Endothelial cell of umbilical vein (primary cell): ENCODE data around the gene KLC3. TPM values are rescaled to one million over a fixed set of nuclear protein-coding genes. Genes with fewer than 3 reads are reported as not detected.
A peak's percentile ranks its signal among the peaks of the same experiment; 100 is the strongest.

Experiments
- BruUV-seq: library from RNA; stranded (reverse); fragments of 400-500 nt; replicated peaks from 2 replicates; lab custom pipeline; 2021; lab: Mats Ljungman, UMichigan
- CTCF ChIA-PET: fragments of 300-600, 350-600 bp; sonication (Branson Sonifier 250); formaldehyde crosslinking; loops from one replicate; lab custom pipeline; 2021; ENCODE audit warnings: antibody characterized with exemption, inconsistent platforms; lab: Charles Lee
- POLR2A ChIA-PET: fragments of 300-600, 350-600 bp; sonication (Branson Sonifier 250); formaldehyde crosslinking; loops from one replicate; lab custom pipeline; 2021; ENCODE audit warnings: antibody characterized with exemption, inconsistent platforms; lab: Charles Lee
- DNase-seq: peaks from one replicate; pipeline ENCODE4 v3.0.0-alpha.2; 2011; ENCODE audit warnings: low read depth, low spot score
- FAIRE-seq: peaks from 2 replicates; lab custom pipeline; 2011; peaks lifted over from hg19 to GRCh38; lab: Jason Lieb, UNC
- H2AFZ ChIP-seq: 2 replicates; pipeline ENCODE4 v1.6.0; 2012; ENCODE audit warnings: low read depth, low read length, control low read depth, inconsistent platforms
- H3K27ac ChIP-seq: 2 replicates; pipeline ENCODE4 v1.5.1; 2011; ENCODE audit warnings: low read depth, mild to moderate bottlenecking, control low read depth, low read length, moderate library complexity; ENCODE audit not compliant: insufficient read depth
- H3K27me3 ChIP-seq, 2 experiments: 2 replicates each; pipeline versions ENCODE4 v1.6.0 to v1.6.1; 2011; ENCODE audit warnings: low read length in 2 of 2, mixed read lengths in 1 of 2; ENCODE audit not compliant: control insufficient read depth in 2 of 2, insufficient read depth in 2 of 2
- H3K36me3 ChIP-seq, 2 experiments: 2 replicates in 1 of 2; 3 replicates in 1 of 2; pipeline ENCODE4 v1.5.1; 2011; ENCODE audit warnings: low read length in 2 of 2, mild to moderate bottlenecking in 1 of 2, moderate library complexity in 1 of 2; ENCODE audit not compliant: control insufficient read depth in 2 of 2, insufficient read depth in 2 of 2; ENCODE audit errors: extremely low read depth in 1 of 2
- H3K4me1 ChIP-seq: 3 replicates; pipeline ENCODE4 v1.5.1; 2011; ENCODE audit warnings: mild to moderate bottlenecking, low read length; ENCODE audit not compliant: control insufficient read depth, insufficient read depth; ENCODE audit errors: extremely low read depth
- H3K4me2 ChIP-seq: 2 replicates; pipeline ENCODE4 v1.6.1; 2011; ENCODE audit warnings: low read length, control low read depth, mixed read lengths; ENCODE audit not compliant: insufficient read depth
- H3K4me3 ChIP-seq, 3 experiments: fragments of 200-600 bp in 1 of 3; sonication (generic), shearing (Covaris generic) in 1 of 3; replicated peaks in 1 of 3; 2 replicates each; pipeline ENCODE4 v1.5.1; 2011 to 2016; ENCODE audit warnings: control low read depth in 3 of 3, low read length in 3 of 3, mild to moderate bottlenecking in 2 of 3, inconsistent platforms in 1 of 3, low read depth in 1 of 3, moderate library complexity in 1 of 3; ENCODE audit not compliant: insufficient read depth in 1 of 3
- H3K79me2 ChIP-seq: 2 replicates; pipeline ENCODE4 v1.6.0; 2012; ENCODE audit warnings: low read length, inconsistent platforms; ENCODE audit not compliant: control insufficient read depth, insufficient read depth
- H3K9ac ChIP-seq: replicated peaks from 2 replicates; pipeline ENCODE3; 2011; ENCODE audit warnings: low read length, control low read depth; ENCODE audit not compliant: insufficient read depth; ENCODE audit errors: extremely low read depth
- H3K9me1 ChIP-seq: replicated peaks from 3 replicates; pipeline ENCODE4 v1.6.0; 2011; ENCODE audit warnings: mild to moderate bottlenecking, low read length; ENCODE audit not compliant: control insufficient read depth, insufficient read depth; ENCODE audit errors: extremely low read depth
- H3K9me3 ChIP-seq: replicated peaks from 2 replicates; pipeline ENCODE4 v1.5.1; 2012; ENCODE audit warnings: low read length, inconsistent platforms; ENCODE audit not compliant: control insufficient read depth, insufficient read depth
- H4K20me1 ChIP-seq: replicated peaks from 2 replicates; pipeline ENCODE3; 2011; ENCODE audit warnings: mild to moderate bottlenecking, low read length; ENCODE audit not compliant: control insufficient read depth, insufficient read depth; ENCODE audit errors: extremely low read depth
- GATA2 ChIP-seq: IDR thresholded peaks from 2 replicates; pipeline ENCODE4 v1.7.0; 2011; ENCODE audit warnings: low read depth, mild to moderate bottlenecking, moderate library complexity, mixed read lengths, low read length; ENCODE audit not compliant: insufficient read length, insufficient read depth
- MYC ChIP-seq: IDR thresholded peaks from one replicate; pipeline ENCODE4 v1.6.1; 2011; ENCODE audit warnings: mild to moderate bottlenecking, low read depth, low read length
- POLR2A ChIP-seq: IDR thresholded peaks from 2 replicates; pipeline ENCODE4 v1.6.1; 2012; ENCODE audit warnings: low read depth, mild to moderate bottlenecking, control low read depth, low read length
- POLR2AphosphoS5 ChIP-seq: IDR thresholded peaks from 2 replicates; pipeline ENCODE4 v1.6.1; 2012; ENCODE audit warnings: low read depth, mild to moderate bottlenecking, control low read depth, low read length, moderate library complexity; ENCODE audit not compliant: insufficient read depth
- dilution Hi-C: fragments of 300-500 bp; cut with MboI; formaldehyde crosslinking; loops from one replicate; pipeline ENCODE4 v1.15.0; 2019; ENCODE audit warnings: low sequenced_read_pairs; ENCODE audit not compliant: extremely low pct_ligation_motif_present
- intact Hi-C: fragments of 100-400 bp; cut with micrococcal nuclease; formaldehyde crosslinking; loops from one replicate; pipeline ENCODE4 v1.10.0; 2022
- polyA plus RNA-seq, 4 experiments: library from polyadenylated mRNA; depleted of rRNA in 3 of 4; stranded (reverse) in 3 of 4; unstranded in 1 of 4; fragments of >200 nt; gene quantifications; 2 replicates each; pipeline versions ENCODE4 v1.2.1 to v1.2.3, GENCODE V29; 2011 to 2012; ENCODE audit warnings: missing spikeins in 1 of 4
- total RNA-seq: library from RNA; stranded (reverse); gene quantifications from 2 replicates; pipeline ENCODE4 v1.2.3, GENCODE V29; 2021

Gene KLC3
- total and polyA plus RNA-seq, 2 donors (not counting 3 experiments of a cell fraction or from before 2014, with no cell fraction given) = not detected

- Histone ChIP-seq H2AFZ (no peak overlapping the region), H3K27ac (no peak overlapping the region), H3K9ac (no peak overlapping the region), H3K9me1 (no peaks in the 10 kb centered on the region), H4K20me1 (no peaks in the 10 kb centered on the region), H3K9me3 (no peaks in the 10 kb centered on the region), H3K36me3 (peaks cover 4 to 7% of the 10 kb centered on the region in 2 experiments), H3K27me3 (no peaks in the 10 kb centered on the region), H3K4me1 (peaks cover under 1% of the 10 kb centered on the region), H3K4me3 (no peak overlapping the region), H3K4me2 (no peak overlapping the region), H3K79me2 (no peaks in the 10 kb centered on the region)
- CTCF ChIA-PET = interaction anchor here (1.2 to 2.1 kb wide), 2 partner anchors 11 to 87 kb away, joined by 4 to 5 read pairs; no protein-coding TSS in a partner anchor
- POLR2A ChIA-PET = no interaction called here
- BruUV-seq = no TSS peak
- FAIRE-seq (no peak), DNase-seq (no peak)
- dilution Hi-C loops (no loop called here), intact Hi-C loops (no loop called here)
- no peak for TF ChIP-seq POLR2AphosphoS5
- peak; percentile 43 for TF ChIP-seq POLR2A
- no peak for TF ChIP-seq MYC
- TF ChIP-seq GATA2 = no peak
Observed at GRCh38 chr19:45391346-45391745, 50.8 kb downstream of the KLC3 start.

GRCh38 chr19:45391871-45392665 lies 51.5 kb downstream of the KLC3 start:
- dilution Hi-C loops (no loop called here), intact Hi-C loops (no loop called here)
- H3K4me2 ChIP-seq = no peak overlapping the region
- no peak for FAIRE-seq
- H2AFZ ChIP-seq = no peak overlapping the region
- H3K9me3 ChIP-seq = no peaks in the 10 kb centered on the region
- BruUV-seq = no TSS peak
- no peaks in the 10 kb centered on the region for H3K27me3 ChIP-seq
- no peak overlapping the region for H3K4me3 ChIP-seq
- TF ChIP-seq POLR2A = no peak
- peak; percentile 24 for TF ChIP-seq POLR2AphosphoS5
- H3K9me1 ChIP-seq = no peaks in the 10 kb centered on the region
- no peak overlapping the region for H3K27ac ChIP-seq
- H3K4me1 ChIP-seq = no peaks in the 10 kb centered on the region
- DNase-seq = no peak
- no peak overlapping the region for H3K9ac ChIP-seq
- H3K79me2 ChIP-seq = no peaks in the 10 kb centered on the region
- peaks cover 5 to 9% of the 10 kb centered on the region in 2 experiments for H3K36me3 ChIP-seq
- ChIA-PET POLR2A (no interaction called here), CTCF (interaction anchor here (2.1 kb wide), 1 partner anchor 10 kb away, joined by 4 read pairs; no protein-coding TSS in a partner anchor)
- no peaks in the 10 kb centered on the region for H4K20me1 ChIP-seq
